ENCODE measurements around the gene FAM114A1.
"Not testable (repeated sequence)": the region's sequence is repeated elsewhere in the genome, so short reads cannot be mapped to it uniquely, and the experiment has no call there.

FAM114A1 gene

GRCh38 chr4:38904682-38905081 is 37.1 kb downstream of the FAM114A1 start:
- Histone ChIP-seq H3K9me3 (ENCODE audit: insufficient read depth, low read length) (no peaks in the 10 kb centered on the region), H3K27me3 (ENCODE audit: insufficient read depth, insufficient read length) (no peaks in the 10 kb centered on the region), H3K36me3 (ENCODE audit: insufficient read depth, insufficient read length, low read length) (peaks cover 29% of the 10 kb centered on the region), H3K4me3 (ENCODE audit: insufficient read length, low read depth) (no peak overlapping the region), H3K9ac (ENCODE audit: insufficient read length, low read depth) (no peak overlapping the region), H3K4me1 (ENCODE audit: insufficient read depth, insufficient read length) (no peaks in the 10 kb centered on the region)
- TF ChIP-seq SUZ12 (IDR thresholded peaks at IDR 0.05; ENCODE audit: extremely low read depth, insufficient read depth, insufficient read length) (no peak), YY1 (IDR thresholded peaks at IDR 0.05; ENCODE audit: insufficient read depth, insufficient read length) (no peak), ZNF274 (IDR thresholded peaks at IDR 0.05; ENCODE audit: low read depth, low read length) (no peak)
- DNase-seq (ENCODE audit: low read depth, low spot score), result no peak

- Histone ChIP-seq H3K4me1 (ENCODE audit: insufficient read depth, insufficient read length) (no peaks in the 10 kb centered on the region), H3K36me3 (ENCODE audit: insufficient read depth, insufficient read length, low read length) (peaks cover 33% of the 10 kb centered on the region), H3K9ac (ENCODE audit: insufficient read length, low read depth) (no peak overlapping the region), H3K4me3 (ENCODE audit: insufficient read length, low read depth) (no peak overlapping the region), H3K27me3 (ENCODE audit: insufficient read depth, insufficient read length) (no peaks in the 10 kb centered on the region), H3K9me3 (ENCODE audit: insufficient read depth, low read length) (no peaks in the 10 kb centered on the region)
- no peak for DNase-seq (ENCODE audit: low read depth, low spot score)
- TF ChIP-seq ZNF274 (IDR thresholded peaks at IDR 0.05; ENCODE audit: low read depth, low read length) (no peak), YY1 (IDR thresholded peaks at IDR 0.05; ENCODE audit: insufficient read depth, insufficient read length) (no peak), SUZ12 (IDR thresholded peaks at IDR 0.05; ENCODE audit: extremely low read depth, insufficient read depth, insufficient read length) (no peak)
These were observed 38.2 kb downstream of the FAM114A1 start for GRCh38 chr4:38905652-38906385.

- Histone ChIP-seq H3K4me1 (ENCODE audit: insufficient read depth, insufficient read length) (no peaks in the 10 kb centered on the region), H3K9ac (ENCODE audit: insufficient read length, low read depth) (no peak overlapping the region), H3K9me3 (ENCODE audit: insufficient read depth, low read length) (no peaks in the 10 kb centered on the region), H3K4me3 (ENCODE audit: insufficient read length, low read depth) (no peak overlapping the region), H3K36me3 (ENCODE audit: insufficient read depth, insufficient read length, low read length) (peaks cover 36% of the 10 kb centered on the region), H3K27me3 (ENCODE audit: insufficient read depth, insufficient read length) (no peaks in the 10 kb centered on the region)
- no peak for DNase-seq (ENCODE audit: low read depth, low spot score)
- TF ChIP-seq ZNF274 (IDR thresholded peaks at IDR 0.05; ENCODE audit: low read depth, low read length), result no peak
- no peak for TF ChIP-seq SUZ12 (IDR thresholded peaks at IDR 0.05; ENCODE audit: extremely low read depth, insufficient read depth, insufficient read length)
- TF ChIP-seq YY1 (IDR thresholded peaks at IDR 0.05; ENCODE audit: insufficient read depth, insufficient read length), result no peak
These were observed 40.2 kb downstream of the FAM114A1 start for GRCh38 chr4:38907696-38908270.

GRCh38 chr4:38909015-38909414 is 41.4 kb downstream of the FAM114A1 start:
- no peaks in the 10 kb centered on the region for H3K27me3 ChIP-seq (ENCODE audit: insufficient read depth, insufficient read length)
- no peak for DNase-seq (ENCODE audit: low read depth, low spot score)
- no peak for TF ChIP-seq ZNF274 (IDR thresholded peaks at IDR 0.05; ENCODE audit: low read depth, low read length)
- no peak for TF ChIP-seq YY1 (IDR thresholded peaks at IDR 0.05; ENCODE audit: insufficient read depth, insufficient read length)
- H3K9me3 ChIP-seq (ENCODE audit: insufficient read depth, low read length), result no peaks in the 10 kb centered on the region
- H3K9ac ChIP-seq (ENCODE audit: insufficient read length, low read depth), result no peak overlapping the region
- no peaks in the 10 kb centered on the region for H3K4me1 ChIP-seq (ENCODE audit: insufficient read depth, insufficient read length)
- peaks cover 31% of the 10 kb centered on the region for H3K36me3 ChIP-seq (ENCODE audit: insufficient read depth, insufficient read length, low read length)
- no peak overlapping the region for H3K4me3 ChIP-seq (ENCODE audit: insufficient read length, low read depth)

- Histone ChIP-seq H3K9ac (ENCODE audit: insufficient read length, low read depth) (no peak overlapping the region), H3K9me3 (ENCODE audit: insufficient read depth, low read length) (no peaks in the 10 kb centered on the region), H3K27me3 (ENCODE audit: insufficient read depth, insufficient read length) (no peaks in the 10 kb centered on the region), H3K4me3 (ENCODE audit: insufficient read length, low read depth) (no peak overlapping the region), H3K36me3 (ENCODE audit: insufficient read depth, insufficient read length, low read length) (peaks cover 38% of the 10 kb centered on the region), H3K4me1 (ENCODE audit: insufficient read depth, insufficient read length) (no peaks in the 10 kb centered on the region)
- no peak for TF ChIP-seq SUZ12 (IDR thresholded peaks at IDR 0.05; ENCODE audit: extremely low read depth, insufficient read depth, insufficient read length)
- no peak for TF ChIP-seq ZNF274 (IDR thresholded peaks at IDR 0.05; ENCODE audit: low read depth, low read length)
- no peak for TF ChIP-seq YY1 (IDR thresholded peaks at IDR 0.05; ENCODE audit: insufficient read depth, insufficient read length)
- no peak for DNase-seq (ENCODE audit: low read depth, low spot score)
These were observed 43.7 kb downstream of the FAM114A1 start for GRCh38 chr4:38911257-38911656.

- DNase-seq (ENCODE audit: low read depth, low spot score), result no peak
- Histone ChIP-seq H3K4me1 (ENCODE audit: insufficient read depth, insufficient read length) (no peaks in the 10 kb centered on the region), H3K27me3 (ENCODE audit: insufficient read depth, insufficient read length) (no peaks in the 10 kb centered on the region), H3K36me3 (ENCODE audit: insufficient read depth, insufficient read length, low read length) (peaks cover 30% of the 10 kb centered on the region), H3K9me3 (ENCODE audit: insufficient read depth, low read length) (no peaks in the 10 kb centered on the region), H3K4me3 (ENCODE audit: insufficient read length, low read depth) (no peak overlapping the region), H3K9ac (ENCODE audit: insufficient read length, low read depth) (no peak overlapping the region)
- TF ChIP-seq ZNF274 (IDR thresholded peaks at IDR 0.05; ENCODE audit: low read depth, low read length) (no peak), YY1 (IDR thresholded peaks at IDR 0.05; ENCODE audit: insufficient read depth, insufficient read length) (no peak), SUZ12 (IDR thresholded peaks at IDR 0.05; ENCODE audit: extremely low read depth, insufficient read depth, insufficient read length) (no peak)
These were observed 47.2 kb downstream of the FAM114A1 start for GRCh38 chr4:38914854-38915253.

- peaks cover 29% of the 10 kb centered on the region for H3K36me3 ChIP-seq (ENCODE audit: insufficient read depth, insufficient read length, low read length)
These were observed 48.7 kb downstream of the FAM114A1 start for GRCh38 chr4:38916267-38916666.

More at GRCh38 chr4:38916267-38916666, 48.7 kb downstream of the FAM114A1 start:
- not testable (repeated sequence) for DNase-seq (ENCODE audit: low read depth, low spot score); H3K4me1 ChIP-seq (ENCODE audit: insufficient read depth, insufficient read length); H3K4me3 ChIP-seq (ENCODE audit: insufficient read length, low read depth); H3K9me3 ChIP-seq (ENCODE audit: insufficient read depth, low read length); H3K27me3 ChIP-seq (ENCODE audit: insufficient read depth, insufficient read length); H3K9ac ChIP-seq (ENCODE audit: insufficient read length, low read depth)

Measured in NT2/D1 (cell line).